CD4-positive, alpha-beta T cell treated with Interleukin-21 for 1 hour (primary cell): ENCODE data around the gene PMM1.
"Not testable (repeated sequence)": the region's sequence is repeated elsewhere in the genome, so short reads cannot be mapped to it uniquely, and the experiment has no call there.

Source experiments
- DNase-seq: peaks from one replicate; pipeline ENCODE4 v3.0.0-alpha.2; 2020

PMM1 gene

GRCh38 chr22:41562461-41562860 is 27.2 kb downstream of the PMM1 start:
- DNase-seq: no peak

DNA sequence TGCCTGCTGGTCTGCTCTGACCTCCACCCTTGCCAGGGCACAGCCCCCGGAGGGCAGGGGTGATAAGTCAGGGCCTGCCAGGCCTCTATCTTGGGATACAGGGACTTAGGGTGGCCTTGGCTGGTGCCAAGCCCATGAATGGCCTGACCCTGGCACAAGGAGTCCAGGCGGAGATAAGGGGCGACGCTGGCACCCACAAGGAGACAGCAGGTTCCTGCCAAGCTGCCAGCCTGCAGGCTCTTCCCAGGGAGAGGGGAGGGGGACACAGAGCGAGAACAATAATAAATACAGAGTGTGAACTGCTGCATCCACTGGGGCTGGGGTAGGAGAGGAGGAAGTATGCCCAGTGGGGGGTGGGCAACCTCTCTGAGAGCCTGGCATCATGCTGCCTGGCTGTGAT is 27.9 kb downstream of the PMM1 start:
- no peak for DNase-seq

DNA sequence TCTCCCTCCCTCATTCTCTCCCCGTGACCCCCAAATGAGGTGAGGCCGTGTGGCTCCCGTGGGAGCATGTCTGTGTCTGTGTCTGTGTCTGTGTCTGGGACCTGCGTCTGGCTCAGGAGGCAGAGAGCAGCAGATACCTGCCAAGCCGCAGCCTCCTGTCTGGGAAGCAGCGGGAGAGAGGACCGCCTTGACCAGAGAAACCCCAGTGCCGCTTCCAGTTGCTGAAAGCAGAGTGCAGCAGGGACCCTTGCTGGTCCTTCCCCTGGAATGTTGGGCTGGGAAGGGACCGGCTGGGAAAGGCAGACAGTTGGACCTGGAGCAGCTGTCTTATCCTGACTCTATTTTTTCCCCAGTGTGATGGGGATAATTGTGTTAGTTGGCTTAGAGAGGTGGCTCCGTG is 28.3 kb downstream of the PMM1 start:
- no peak for DNase-seq

DNA sequence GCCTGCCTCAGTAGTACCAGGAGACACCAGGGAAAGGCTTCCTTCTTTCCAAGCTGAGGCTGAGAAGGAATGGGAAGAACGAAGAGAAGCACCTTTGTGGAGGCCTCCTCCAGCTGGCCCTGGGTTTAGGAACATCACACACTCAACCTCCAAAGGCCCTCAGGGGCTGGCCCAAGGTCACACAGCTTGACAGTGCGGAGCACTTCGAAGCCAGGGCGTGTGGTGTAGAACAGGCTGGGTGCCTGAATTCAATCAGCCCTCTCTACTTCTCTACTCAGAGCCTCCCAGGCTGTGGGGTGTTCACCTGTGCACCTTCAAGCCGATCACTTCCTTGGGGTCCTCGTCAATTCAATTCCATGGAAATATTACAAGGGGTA is 29.6 kb downstream of the PMM1 start:
- no peak for DNase-seq

- DNase-seq: not testable (repeated sequence)
Observed at GRCh38 chr22:41558241-41558630, 31.4 kb downstream of the PMM1 start.

DNA sequence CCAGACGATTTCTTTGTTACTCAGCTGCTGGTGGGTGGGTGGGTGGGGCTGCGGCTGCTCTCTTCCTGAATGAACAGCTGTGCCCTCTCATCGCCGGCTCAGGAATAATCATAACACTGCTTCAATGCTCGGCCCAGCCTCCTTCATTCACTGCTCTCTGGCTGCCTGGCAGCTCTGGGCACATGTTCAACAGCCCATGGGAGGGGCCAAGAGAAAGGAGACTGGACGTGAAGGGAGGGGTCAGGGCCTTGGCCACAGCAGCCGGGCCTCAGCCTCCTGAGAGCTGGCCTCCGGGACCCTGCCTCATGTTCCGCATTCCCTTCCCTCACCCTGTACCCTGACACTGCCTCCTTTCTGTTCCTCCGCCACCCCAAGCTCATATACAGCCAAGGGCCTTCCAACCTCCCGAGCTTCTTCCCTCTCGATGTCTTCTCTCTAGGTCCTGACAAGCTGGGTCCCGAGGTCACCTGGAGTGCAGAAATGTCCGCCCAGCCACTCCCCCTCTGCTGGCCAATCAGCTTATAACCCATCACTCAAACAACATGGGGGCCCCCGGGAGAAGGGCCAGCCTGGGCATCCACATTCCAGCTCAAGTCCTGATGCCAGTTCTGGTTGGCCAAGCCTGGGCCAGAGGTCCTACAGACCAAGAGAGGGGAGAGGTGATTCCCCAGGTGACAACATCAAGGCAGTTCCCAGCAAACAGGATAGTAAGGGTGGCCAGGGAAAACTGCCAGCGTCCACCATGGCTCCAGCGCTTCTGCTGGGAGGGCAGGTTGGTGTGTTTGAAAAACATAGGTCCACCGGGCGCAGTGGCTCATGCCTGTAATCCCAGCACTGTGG is 32.0 kb downstream of the PMM1 start:
- DNase-seq: no peak

DNA sequence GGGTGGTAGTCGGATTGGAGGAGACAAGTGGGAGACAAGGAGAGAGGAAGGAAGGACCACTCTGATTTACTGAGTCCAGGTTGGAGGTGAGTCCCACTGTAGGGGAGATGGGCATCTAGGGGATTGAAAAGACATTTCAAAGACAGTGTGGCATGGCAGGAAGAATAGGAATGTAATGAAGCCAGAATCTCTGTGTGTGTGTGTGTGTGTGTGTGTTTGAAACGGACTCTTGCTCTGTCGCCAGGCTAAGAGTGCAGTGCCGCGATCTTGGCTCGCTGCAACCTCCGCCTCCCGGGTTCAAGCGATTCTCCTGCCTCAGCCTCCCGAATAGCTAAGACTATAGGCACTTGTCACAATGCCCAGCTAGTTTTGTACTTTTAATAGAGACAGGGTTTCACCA is 33.1 kb downstream of the PMM1 start:
- DNase-seq: no peak

- DNase-seq: no peak
Observed at GRCh38 chr22:41555325-41555982, 34.2 kb downstream of the PMM1 start.

- no peak for DNase-seq
Observed at GRCh38 chr22:41551877-41552582, 37.6 kb downstream of the PMM1 start.

DNA sequence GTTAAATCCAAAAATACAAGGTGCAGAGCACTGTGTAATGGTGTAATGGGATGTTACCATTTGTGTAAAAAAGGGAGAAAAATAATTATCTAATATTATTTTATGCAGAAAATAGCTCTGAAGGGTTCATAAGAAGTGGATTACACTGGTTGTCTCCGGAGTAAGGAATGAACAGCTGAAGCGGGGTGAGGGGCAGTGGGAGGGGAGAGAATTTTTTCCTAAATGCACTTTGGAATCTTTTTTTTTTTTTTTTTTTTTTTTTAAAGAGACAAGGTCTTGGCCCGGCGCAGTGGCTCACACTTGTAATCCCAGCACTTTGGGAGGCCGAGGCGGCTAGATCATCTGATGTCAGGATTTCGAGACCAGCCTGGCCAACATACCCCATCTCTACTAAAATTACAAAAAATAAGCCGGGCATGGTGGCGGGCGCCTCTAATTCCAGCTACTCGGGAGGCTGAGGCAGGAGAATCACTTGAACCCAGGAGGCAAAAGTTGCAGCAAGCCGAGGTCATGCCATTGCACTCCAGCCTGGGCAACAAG is 38.6 kb downstream of the PMM1 start:
- no peak for DNase-seq

GRCh38 chr22:41548830-41549211 is 40.8 kb downstream of the PMM1 start:
- no peak for DNase-seq

- DNase-seq: no peak
Observed at GRCh38 chr22:41544671-41545476, 44.8 kb downstream of the PMM1 start.

- DNase-seq: peak; percentile 97
Observed at GRCh38 chr22:41543854-41544670, 45.6 kb downstream of the PMM1 start, which contains the start of gene POLR3H. Gene POLR3H (minus strand): TSS chr22:41544470. CDS start chr22:41544101, 369 bp downstream.

- no peak for DNase-seq
Observed at GRCh38 chr22:41542224-41542623, 47.4 kb downstream of the PMM1 start.

DNA sequence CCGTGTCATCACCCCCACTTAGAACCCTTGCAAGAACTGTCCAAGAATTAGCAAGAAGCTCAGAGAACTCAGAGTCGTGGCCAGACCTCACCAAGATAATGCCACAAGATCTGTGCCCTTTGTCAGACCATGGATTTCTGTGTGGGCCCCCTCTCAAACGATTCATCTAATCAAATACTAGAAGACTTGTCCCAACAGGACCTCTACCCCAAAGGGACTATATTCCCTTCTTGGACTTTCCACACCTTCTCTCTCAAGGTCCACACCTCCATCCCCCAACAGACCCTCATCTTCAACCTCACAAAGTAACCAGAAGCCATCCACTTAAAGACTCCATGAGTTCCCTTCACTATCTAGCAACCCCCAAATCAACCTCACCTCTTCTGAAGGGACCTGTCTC is 48.2 kb downstream of the PMM1 start:
- no peak for DNase-seq

GRCh38 chr22:41540365-41540764 is 49.3 kb downstream of the PMM1 start:
- no peak for DNase-seq

DNA sequence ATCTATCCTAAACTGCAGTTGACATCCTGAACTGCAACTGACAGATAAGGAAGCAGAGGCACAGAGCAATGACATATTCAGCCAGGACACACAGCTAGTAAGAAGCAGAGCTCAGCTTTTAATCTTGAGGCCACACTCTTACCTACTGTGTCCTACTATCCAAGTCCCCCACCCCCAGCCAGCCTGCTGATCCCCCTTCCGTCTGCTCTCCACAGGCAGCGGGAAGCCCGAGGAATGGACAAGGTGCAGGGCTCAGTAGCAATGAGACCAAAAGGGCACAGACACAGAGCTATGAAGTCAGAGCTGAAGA is 49.7 kb downstream of the PMM1 start:
- DNase-seq: no peak

GRCh38 chr22:41539146-41540005 is 50.3 kb downstream of the PMM1 start:
- no peak for DNase-seq

DNA sequence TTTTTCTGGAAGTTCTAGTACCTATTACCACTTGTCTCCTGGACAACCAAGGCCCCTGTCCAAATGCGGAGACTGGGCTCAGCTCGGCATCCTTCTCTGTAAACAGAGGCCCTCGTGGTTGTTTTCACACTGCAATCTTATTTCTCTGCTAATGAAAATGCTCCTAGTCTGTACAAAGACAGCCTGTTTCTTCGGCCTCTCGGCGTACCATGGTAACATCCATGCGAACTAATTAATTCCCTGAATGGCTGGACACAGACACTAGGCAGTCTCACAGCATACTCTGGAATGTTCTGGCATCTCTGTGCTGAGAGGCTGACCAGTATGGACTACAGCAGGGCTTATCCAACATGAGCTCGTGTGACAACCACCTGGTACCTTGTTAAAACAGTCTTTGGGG is 51.1 kb downstream of the PMM1 start:
- no peak for DNase-seq

GRCh38 chr22:41537203-41537602 is 52.4 kb downstream of the PMM1 start:
- no peak for DNase-seq

DNA sequence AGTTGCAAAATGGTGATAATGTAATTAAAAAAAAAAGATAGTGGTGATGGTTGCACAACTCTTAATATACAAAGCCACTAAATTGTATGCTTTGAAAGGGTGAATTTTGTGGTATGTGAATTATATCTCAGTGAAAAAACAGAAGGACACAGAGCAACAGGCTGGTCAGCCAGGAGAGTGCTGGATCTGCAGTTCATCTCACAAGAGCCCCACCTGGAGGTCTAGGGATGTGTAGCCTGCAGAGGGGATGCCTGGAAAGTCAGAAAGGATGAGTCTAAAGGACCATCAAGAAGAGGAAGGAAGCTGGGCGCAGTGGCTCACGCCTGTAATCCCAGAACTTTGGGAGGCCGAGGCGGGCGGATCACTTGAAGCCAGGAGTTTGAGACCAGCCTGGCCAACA is 54.4 kb downstream of the PMM1 start:
- DNase-seq: no peak
